ENCODE results near the gene ATE1. TPM values are rescaled to one million over a fixed set of nuclear protein-coding genes. Genes with fewer than 3 reads are reported as not detected.

Gene ATE1
- polyA plus RNA-seq, 2 of the 4 experiments (the other 2 are of a cell fraction), result 27.2 to 58.8 TPM

DNA sequence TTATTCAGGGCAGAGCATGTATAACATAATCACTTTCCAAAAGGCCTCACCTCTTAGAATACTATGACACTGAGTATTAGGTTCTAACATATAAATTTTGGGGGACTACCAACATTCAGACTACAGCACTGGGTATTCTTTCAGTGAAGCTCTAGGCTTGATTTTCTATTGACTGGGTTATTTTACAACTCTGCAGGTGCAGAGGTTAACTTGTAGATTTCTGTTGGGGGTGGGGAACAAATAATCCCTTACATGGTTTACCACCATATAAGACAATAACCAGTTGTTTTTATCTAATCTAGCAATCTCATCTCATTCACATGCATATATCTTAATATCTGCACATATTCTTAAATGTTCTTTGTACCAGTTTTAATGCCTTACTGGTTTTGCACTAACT, 73.9 kb downstream of the ATE1 start:
- Histone ChIP-seq H3K27ac (no peak overlapping the region), H3K9me3 (no peaks in the 10 kb centered on the region), H3K4me2 (no peak overlapping the region), H3K4me3 (no peak overlapping the region), H3K4me1 (no peaks in the 10 kb centered on the region)
- CTCF ChIA-PET, result interaction anchor here (1.2 kb wide), 1 partner anchor 26 kb away, joined by 4 read pairs; no protein-coding TSS in a partner anchor
- no peak for DNase-seq (ENCODE audit: low read depth in 1 of 2, low spot score in 1 of 2)
- no peak for ATAC-seq
- FAIRE-seq, result no peak
- TF ChIP-seq TFCP2L1 (CRISPR knock-in tag; IDR thresholded peaks at IDR 0.05), result no peak
- TF ChIP-seq, protein P1, sequence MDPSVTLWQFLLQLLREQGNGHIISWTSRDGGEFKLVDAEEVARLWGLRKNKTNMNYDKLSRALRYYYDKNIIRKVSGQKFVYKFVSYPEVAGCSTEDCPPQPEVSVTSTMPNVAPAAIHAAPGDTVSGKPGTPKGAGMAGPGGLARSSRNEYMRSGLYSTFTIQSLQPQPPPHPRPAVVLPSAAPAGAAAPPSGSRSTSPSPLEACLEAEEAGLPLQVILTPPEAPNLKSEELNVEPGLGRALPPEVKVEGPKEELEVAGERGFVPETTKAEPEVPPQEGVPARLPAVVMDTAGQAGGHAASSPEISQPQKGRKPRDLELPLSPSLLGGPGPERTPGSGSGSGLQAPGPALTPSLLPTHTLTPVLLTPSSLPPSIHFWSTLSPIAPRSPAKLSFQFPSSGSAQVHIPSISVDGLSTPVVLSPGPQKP (IDR thresholded peaks at IDR 0.05; ENCODE audit: low read depth, low read length), result no peak
- TF ChIP-seq MYC (IDR thresholded peaks at IDR 0.05; ENCODE audit: borderline replicate concordance, low read length), result no peak
- no peak for TF ChIP-seq HDAC2 (IDR thresholded peaks at IDR 0.05)
- no peak for TF ChIP-seq CBX2 (IDR thresholded peaks at IDR 0.05; ENCODE audit: borderline replicate concordance, low read depth)
- no peak for TF ChIP-seq EHF (CRISPR knock-in tag; IDR thresholded peaks at IDR 0.05)
- TF ChIP-seq MAFK (IDR thresholded peaks at IDR 0.05; ENCODE audit: partially characterized antibody), result no peak
- POLR2A ChIA-PET, result no interaction called here

DNA sequence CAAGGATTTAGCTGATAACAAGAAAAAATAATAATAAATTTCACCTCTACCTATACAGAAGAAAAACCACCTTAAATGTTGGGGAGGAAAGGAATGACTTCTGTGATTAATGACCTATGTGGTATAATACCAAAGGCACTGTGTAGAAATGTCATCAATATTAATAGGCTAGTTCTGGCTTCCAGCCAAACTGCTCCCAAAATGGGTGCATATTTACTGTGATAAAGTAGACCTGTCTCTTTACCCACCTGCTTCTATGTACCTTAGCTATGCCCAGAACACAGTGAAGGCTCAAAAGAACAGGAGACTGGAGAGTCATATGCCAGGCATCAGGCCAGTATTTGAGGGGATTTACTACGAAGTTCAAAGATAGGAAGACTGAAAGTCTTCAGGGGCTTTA, 76.0 kb downstream of the ATE1 start:
- Histone ChIP-seq H3K4me1 (no peaks in the 10 kb centered on the region), H3K9me3 (no peaks in the 10 kb centered on the region), H3K4me2 (no peak overlapping the region), H3K4me3 (no peak overlapping the region), H3K27ac (no peak overlapping the region)
- no peak for DNase-seq (ENCODE audit: low read depth in 1 of 2, low spot score in 1 of 2)
- TF ChIP-seq HEYL (CRISPR knock-in tag; IDR thresholded peaks at IDR 0.05) (no peak), CBX8 (IDR thresholded peaks at IDR 0.05) (no peak), EHF (CRISPR knock-in tag; IDR thresholded peaks at IDR 0.05) (no peak), JUN (IDR thresholded peaks at IDR 0.05) (no peak), POLR2AphosphoS2 (conservative IDR thresholded peaks at IDR 0.05; ENCODE audit: low read length) (no peak), NR3C1 (IDR thresholded peaks at IDR 0.05) (no peak), CBX2 (IDR thresholded peaks at IDR 0.05; ENCODE audit: borderline replicate concordance, low read depth) (no peak), SMC3 (IDR thresholded peaks at IDR 0.05) (no peak), GATA3 (IDR thresholded peaks at IDR 0.05; ENCODE audit: borderline replicate concordance) (no peak), ZSCAN20 (CRISPR knock-in tag; IDR thresholded peaks at IDR 0.05) (no peak), ZNF302 (CRISPR knock-in tag; IDR thresholded peaks at IDR 0.05) (no peak), HOXB13 (CRISPR knock-in tag; IDR thresholded peaks at IDR 0.05; ENCODE audit: low read depth) (no peak), RARB (CRISPR knock-in tag; IDR thresholded peaks at IDR 0.05) (no peak), POLR2A (IDR thresholded peaks at IDR 0.05; ENCODE audit: low read length) (no peak), KDM1A (IDR thresholded peaks at IDR 0.05; ENCODE audit: low read depth) (no peak)
- TF ChIP-seq, protein P2, sequence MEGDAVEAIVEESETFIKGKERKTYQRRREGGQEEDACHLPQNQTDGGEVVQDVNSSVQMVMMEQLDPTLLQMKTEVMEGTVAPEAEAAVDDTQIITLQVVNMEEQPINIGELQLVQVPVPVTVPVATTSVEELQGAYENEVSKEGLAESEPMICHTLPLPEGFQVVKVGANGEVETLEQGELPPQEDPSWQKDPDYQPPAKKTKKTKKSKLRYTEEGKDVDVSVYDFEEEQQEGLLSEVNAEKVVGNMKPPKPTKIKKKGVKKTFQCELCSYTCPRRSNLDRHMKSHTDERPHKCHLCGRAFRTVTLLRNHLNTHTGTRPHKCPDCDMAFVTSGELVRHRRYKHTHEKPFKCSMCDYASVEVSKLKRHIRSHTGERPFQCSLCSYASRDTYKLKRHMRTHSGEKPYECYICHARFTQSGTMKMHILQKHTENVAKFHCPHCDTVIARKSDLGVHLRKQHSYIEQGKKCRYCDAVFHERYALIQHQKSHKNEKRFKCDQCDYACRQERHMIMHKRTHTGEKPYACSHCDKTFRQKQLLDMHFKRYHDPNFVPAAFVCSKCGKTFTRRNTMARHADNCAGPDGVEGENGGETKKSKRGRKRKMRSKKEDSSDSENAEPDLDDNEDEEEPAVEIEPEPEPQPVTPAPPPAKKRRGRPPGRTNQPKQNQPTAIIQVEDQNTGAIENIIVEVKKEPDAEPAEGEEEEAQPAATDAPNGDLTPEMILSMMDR (IDR thresholded peaks at IDR 0.05), result no peak
- TF ChIP-seq, protein P3, sequence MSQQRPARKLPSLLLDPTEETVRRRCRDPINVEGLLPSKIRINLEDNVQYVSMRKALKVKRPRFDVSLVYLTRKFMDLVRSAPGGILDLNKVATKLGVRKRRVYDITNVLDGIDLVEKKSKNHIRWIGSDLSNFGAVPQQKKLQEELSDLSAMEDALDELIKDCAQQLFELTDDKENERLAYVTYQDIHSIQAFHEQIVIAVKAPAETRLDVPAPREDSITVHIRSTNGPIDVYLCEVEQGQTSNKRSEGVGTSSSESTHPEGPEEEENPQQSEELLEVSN (IDR thresholded peaks at IDR 0.05; ENCODE audit: borderline replicate concordance, low read depth), result no peak
- TF ChIP-seq, protein P4, sequence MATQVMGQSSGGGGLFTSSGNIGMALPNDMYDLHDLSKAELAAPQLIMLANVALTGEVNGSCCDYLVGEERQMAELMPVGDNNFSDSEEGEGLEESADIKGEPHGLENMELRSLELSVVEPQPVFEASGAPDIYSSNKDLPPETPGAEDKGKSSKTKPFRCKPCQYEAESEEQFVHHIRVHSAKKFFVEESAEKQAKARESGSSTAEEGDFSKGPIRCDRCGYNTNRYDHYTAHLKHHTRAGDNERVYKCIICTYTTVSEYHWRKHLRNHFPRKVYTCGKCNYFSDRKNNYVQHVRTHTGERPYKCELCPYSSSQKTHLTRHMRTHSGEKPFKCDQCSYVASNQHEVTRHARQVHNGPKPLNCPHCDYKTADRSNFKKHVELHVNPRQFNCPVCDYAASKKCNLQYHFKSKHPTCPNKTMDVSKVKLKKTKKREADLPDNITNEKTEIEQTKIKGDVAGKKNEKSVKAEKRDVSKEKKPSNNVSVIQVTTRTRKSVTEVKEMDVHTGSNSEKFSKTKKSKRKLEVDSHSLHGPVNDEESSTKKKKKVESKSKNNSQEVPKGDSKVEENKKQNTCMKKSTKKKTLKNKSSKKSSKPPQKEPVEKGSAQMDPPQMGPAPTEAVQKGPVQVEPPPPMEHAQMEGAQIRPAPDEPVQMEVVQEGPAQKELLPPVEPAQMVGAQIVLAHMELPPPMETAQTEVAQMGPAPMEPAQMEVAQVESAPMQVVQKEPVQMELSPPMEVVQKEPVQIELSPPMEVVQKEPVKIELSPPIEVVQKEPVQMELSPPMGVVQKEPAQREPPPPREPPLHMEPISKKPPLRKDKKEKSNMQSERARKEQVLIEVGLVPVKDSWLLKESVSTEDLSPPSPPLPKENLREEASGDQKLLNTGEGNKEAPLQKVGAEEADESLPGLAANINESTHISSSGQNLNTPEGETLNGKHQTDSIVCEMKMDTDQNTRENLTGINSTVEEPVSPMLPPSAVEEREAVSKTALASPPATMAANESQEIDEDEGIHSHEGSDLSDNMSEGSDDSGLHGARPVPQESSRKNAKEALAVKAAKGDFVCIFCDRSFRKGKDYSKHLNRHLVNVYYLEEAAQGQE (IDR thresholded peaks at IDR 0.05), result no peak
- TF ChIP-seq, protein P5, sequence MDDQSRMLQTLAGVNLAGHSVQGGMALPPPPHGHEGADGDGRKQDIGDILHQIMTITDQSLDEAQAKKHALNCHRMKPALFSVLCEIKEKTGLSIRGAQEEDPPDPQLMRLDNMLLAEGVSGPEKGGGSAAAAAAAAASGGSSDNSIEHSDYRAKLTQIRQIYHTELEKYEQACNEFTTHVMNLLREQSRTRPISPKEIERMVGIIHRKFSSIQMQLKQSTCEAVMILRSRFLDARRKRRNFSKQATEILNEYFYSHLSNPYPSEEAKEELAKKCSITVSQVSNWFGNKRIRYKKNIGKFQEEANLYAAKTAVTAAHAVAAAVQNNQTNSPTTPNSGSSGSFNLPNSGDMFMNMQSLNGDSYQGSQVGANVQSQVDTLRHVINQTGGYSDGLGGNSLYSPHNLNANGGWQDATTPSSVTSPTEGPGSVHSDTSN (IDR thresholded peaks at IDR 0.05), result no peak
- TF ChIP-seq, protein P6, sequence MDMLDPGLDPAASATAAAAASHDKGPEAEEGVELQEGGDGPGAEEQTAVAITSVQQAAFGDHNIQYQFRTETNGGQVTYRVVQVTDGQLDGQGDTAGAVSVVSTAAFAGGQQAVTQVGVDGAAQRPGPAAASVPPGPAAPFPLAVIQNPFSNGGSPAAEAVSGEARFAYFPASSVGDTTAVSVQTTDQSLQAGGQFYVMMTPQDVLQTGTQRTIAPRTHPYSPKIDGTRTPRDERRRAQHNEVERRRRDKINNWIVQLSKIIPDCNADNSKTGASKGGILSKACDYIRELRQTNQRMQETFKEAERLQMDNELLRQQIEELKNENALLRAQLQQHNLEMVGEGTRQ (IDR thresholded peaks at IDR 0.05), result no peak
- ChIA-PET POLR2A (no interaction called here), CTCF (no interaction called here)
- FAIRE-seq, result no peak
- ATAC-seq, result no peak
- 91% methylated on average over 1 of the region's 1 CpG for WGBS (ENCODE audit: missing lambda C conversion rate)

Data from A549 (cell line).